GM12875 (cell line): ENCODE data around the gene NEU2.

Experiments
- H3K4me3 ChIP-seq: one replicate; pipeline ENCODE4 v1.5.1; 2011; ENCODE audit warnings: low read depth, low read length, control low read depth
- CTCF ChIP-seq: IDR thresholded peaks from 2 replicates; pipeline ENCODE4 v1.5.1; 2011; ENCODE audit warnings: low read depth, mild to moderate bottlenecking, control low read depth, inconsistent platforms, low read length, moderate library complexity, borderline replicate concordance; ENCODE audit not compliant: insufficient read depth

The NEU2 gene

GRCh38 chr2:233032551-233033320, at the start of gene NEU2:
TSS of gene NEU2 (plus strand) at chr2:233032672. CDS start at chr2:233032672, 0 bp downstream.
- TF ChIP-seq CTCF = no peak
- H3K4me3 ChIP-seq = no peak within 1 kb of the TSS

- H3K4me3 ChIP-seq = no peak overlapping the region
- no peak for TF ChIP-seq CTCF
Measured at GRCh38 chr2:232982926-232983668, 49.4 kb upstream of the NEU2 start.

DNA sequence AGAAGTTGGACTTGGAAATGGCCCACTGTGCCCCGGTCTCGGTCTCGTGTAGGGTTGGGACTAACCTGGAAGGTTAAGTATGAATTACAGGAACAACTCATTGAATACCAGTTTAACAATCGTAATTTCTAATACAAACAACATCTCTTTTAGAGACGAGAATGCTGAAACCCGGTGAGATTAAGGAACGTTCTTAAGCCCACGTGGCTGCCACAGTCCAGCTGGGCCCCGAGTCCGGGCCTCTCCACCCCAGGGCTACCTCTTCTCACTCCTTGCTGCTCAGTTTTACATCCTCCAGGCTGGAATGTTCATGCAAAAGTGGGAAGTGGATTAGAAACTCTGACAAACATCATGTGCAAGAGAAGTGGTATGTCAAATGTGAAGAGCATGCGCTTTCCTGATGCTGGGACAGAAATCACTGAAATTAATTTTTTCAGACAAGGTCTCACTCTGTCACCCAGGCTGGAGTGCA, 48.8 kb upstream of the NEU2 start:
- TF ChIP-seq CTCF = no peak
- H3K4me3 ChIP-seq = no peak overlapping the region

DNA sequence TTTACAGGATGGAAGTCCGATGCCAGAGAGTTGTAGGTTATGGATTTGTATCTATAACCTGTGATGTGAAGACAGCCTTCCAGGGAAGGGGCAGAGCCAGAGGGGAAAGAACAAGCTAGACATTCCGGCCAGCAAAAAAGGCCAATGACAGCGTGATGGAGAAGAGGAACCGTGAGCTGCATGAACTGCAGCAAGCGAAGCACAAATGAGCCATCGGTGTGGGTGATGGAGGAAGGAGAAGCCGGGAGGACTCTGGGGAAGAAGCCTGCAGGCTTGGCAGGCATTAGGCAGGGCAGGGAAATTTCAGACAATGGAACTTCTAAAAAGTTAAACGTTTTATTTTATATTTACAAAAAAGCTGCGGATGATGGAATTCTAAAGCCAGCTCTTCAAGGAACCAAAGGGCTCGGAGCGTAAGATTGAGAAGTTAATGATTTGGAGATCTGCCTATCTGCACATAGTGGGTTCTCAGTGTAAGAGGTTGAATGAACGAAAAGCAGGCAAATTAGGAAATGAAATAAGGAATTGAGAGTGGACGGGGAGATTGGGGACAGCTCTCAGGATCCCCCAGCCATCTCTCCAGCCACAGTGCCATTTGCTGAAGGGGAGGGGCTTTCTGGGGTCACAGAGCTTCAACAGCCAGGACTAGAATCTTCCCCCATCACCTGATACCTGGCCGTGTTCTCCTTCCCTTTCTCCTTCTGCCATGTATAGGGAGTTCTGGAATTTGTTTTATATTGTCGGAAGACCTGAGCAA, 47.8 kb upstream of the NEU2 start:
- no peak overlapping the region for H3K4me3 ChIP-seq
- TF ChIP-seq CTCF = no peak

- H3K4me3 ChIP-seq = no peak overlapping the region
- no peak for TF ChIP-seq CTCF
Measured at GRCh38 chr2:232986155-232986554, 46.3 kb upstream of the NEU2 start.

DNA sequence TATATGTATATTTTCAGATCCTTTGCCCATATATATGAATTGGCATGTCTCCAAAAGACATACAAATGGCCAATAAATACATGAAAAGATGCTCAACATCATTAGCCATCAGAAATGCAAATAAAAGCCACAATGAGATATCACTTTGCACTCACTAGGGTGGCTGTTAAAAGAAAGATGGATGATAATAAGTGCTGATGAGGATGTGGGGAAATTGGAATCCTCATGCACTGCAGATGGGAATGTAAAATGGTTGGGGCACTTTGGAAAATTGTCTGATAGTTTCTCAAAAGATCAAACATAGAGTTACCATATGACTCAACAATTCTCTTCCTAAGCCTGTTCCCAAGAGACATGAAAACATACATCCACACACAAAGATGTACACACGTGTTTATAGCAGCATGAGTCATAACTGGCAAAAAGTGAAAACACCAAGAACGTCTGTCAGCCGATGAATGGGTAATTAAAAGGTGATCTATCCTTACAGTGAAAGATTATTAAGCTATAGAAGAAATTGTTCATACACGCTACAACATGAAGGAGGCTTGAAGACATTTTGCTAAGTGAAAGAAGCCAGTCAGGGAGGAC, 39.1 kb upstream of the NEU2 start:
- no peak for TF ChIP-seq CTCF
- H3K4me3 ChIP-seq = no peak overlapping the region
